WTC11 (cell line): ENCODE data around the gene OSBPL7. TPM values are rescaled to one million over a fixed set of nuclear protein-coding genes. Genes with fewer than 3 reads are reported as not detected.

Experiments used
- ATAC-seq: fragments of 200-7000 bp; cut with Tn5 transposase; 2 replicates; pipeline ENCODE4 v1.10.0; 2021; ENCODE audit warnings: mild to moderate bottlenecking, moderate library complexity
- CTCF ChIA-PET: fragments of 300-600 bp; sonication (Branson Sonifier 250); formaldehyde crosslinking; loops from one replicate; lab custom pipeline; 2021; ENCODE audit warnings: antibody characterized with exemption; lab: Charles Lee
- POLR2A ChIA-PET: fragments of 350-600 bp; sonication (Branson Sonifier 250); formaldehyde crosslinking; loops from one replicate; lab custom pipeline; 2021; ENCODE audit warnings: antibody characterized with exemption; lab: Charles Lee
- DNase-seq: peaks from one replicate; pipeline ENCODE4 v3.0.0; 2021; ENCODE audit warnings: low spot score
- H3K27ac Mint-ChIP-seq: 2 replicates; pipeline ENCODE4 v1.8.0; 2021; ENCODE audit warnings: mixed read lengths
- H3K27me3 Mint-ChIP-seq: 2 replicates; pipeline ENCODE4 v1.8.0; 2021; ENCODE audit warnings: low read depth, mild to moderate bottlenecking, moderate library complexity, mixed read lengths
- H3K36me3 Mint-ChIP-seq: 2 replicates; pipeline ENCODE4 v1.8.0; 2021; ENCODE audit warnings: mixed read lengths
- H3K4me1 Mint-ChIP-seq: 2 replicates; pipeline ENCODE4 v1.8.0; 2022; ENCODE audit warnings: mixed read lengths
- H3K4me3 Mint-ChIP-seq: 2 replicates; pipeline ENCODE4 v1.8.0; 2021; ENCODE audit warnings: mild to moderate bottlenecking, moderate library complexity, mixed read lengths
- H3K9me3 Mint-ChIP-seq: 2 replicates; pipeline ENCODE4 v1.8.0; 2021; ENCODE audit warnings: mixed read lengths
- ATF1 ChIP-seq: sonication (generic); formaldehyde crosslinking; IDR thresholded peaks from 2 replicates; pipeline ENCODE4 v1.8.1; 2023; ENCODE audit warnings: mild to moderate bottlenecking, moderate library complexity, missing genetic modification reagents
- CREM ChIP-seq: sonication (generic); formaldehyde crosslinking; IDR thresholded peaks from 2 replicates; pipeline ENCODE4 v1.8.1; 2022; ENCODE audit warnings: mild to moderate bottlenecking, missing genetic modification reagents, moderate library complexity
- E2F5 ChIP-seq: sonication (generic); formaldehyde crosslinking; IDR thresholded peaks from 2 replicates; pipeline ENCODE4 v1.8.1; 2022; ENCODE audit warnings: mild to moderate bottlenecking, moderate library complexity, missing genetic modification reagents
- FOXP1 ChIP-seq: sonication (generic); formaldehyde crosslinking; IDR thresholded peaks from 2 replicates; pipeline ENCODE4 v1.8.0; 2022; ENCODE audit warnings: missing genetic modification reagents, mild to moderate bottlenecking, moderate library complexity, borderline replicate concordance
- GRHL2 ChIP-seq: fragments of 250-450 bp; sonication (Bioruptor Pico); IDR thresholded peaks from 2 replicates; pipeline ENCODE4 v1.8.0; 2022; ENCODE audit warnings: mild to moderate bottlenecking, moderate library complexity; ENCODE audit not compliant: insufficient replicate concordance, severe bottlenecking
- JAZF1 ChIP-seq: fragments of 250-450 bp; sonication (Bioruptor Pico); IDR thresholded peaks from 2 replicates; pipeline ENCODE4 v1.9.0; 2021; ENCODE audit warnings: moderate library complexity, mild to moderate bottlenecking, inconsistent platforms
- KAT7 ChIP-seq: sonication (generic); formaldehyde crosslinking; IDR thresholded peaks from 2 replicates; pipeline ENCODE4 v1.8.1; 2023; ENCODE audit warnings: missing genetic modification reagents, mild to moderate bottlenecking, borderline replicate concordance
- NFATC4 ChIP-seq: fragments of 250-450 bp; sonication (Bioruptor Pico); IDR thresholded peaks from 2 replicates; pipeline ENCODE4 v1.9.0; 2021; ENCODE audit warnings: mild to moderate bottlenecking
- NR3C1 ChIP-seq: sonication (generic); formaldehyde crosslinking; conservative IDR thresholded peaks from 2 replicates; pipeline ENCODE4 v1.8.1; 2023; ENCODE audit warnings: low read depth, mild to moderate bottlenecking, missing genetic modification reagents
- OVOL2 ChIP-seq: fragments of 250-450 bp; sonication (Bioruptor Pico); IDR thresholded peaks from 2 replicates; pipeline ENCODE4 v1.9.0; 2021; ENCODE audit warnings: mild to moderate bottlenecking, borderline replicate concordance
- PRDM15 ChIP-seq: sonication (generic); formaldehyde crosslinking; IDR thresholded peaks from 2 replicates; pipeline ENCODE4 v1.8.0; 2022; ENCODE audit warnings: missing genetic modification reagents
- PRRX2 ChIP-seq: fragments of 250-450 bp; sonication (Bioruptor Pico); IDR thresholded peaks from 2 replicates; pipeline ENCODE4 v1.8.0; 2021; ENCODE audit warnings: mild to moderate bottlenecking
- RORB ChIP-seq: fragments of 250-450 bp; sonication (Bioruptor Pico); IDR thresholded peaks from 2 replicates; pipeline ENCODE4 v1.9.0; 2021; ENCODE audit warnings: mild to moderate bottlenecking
- SMAD3 ChIP-seq: sonication (generic); formaldehyde crosslinking; IDR thresholded peaks from 2 replicates; pipeline ENCODE4 v1.8.0; 2022; ENCODE audit warnings: missing genetic modification reagents, mild to moderate bottlenecking, borderline replicate concordance
- STAT6 ChIP-seq: sonication (generic); formaldehyde crosslinking; conservative IDR thresholded peaks from 2 replicates; pipeline ENCODE4 v1.8.1; 2023; ENCODE audit warnings: mild to moderate bottlenecking, low read depth, missing genetic modification reagents, moderate library complexity
- TP53 ChIP-seq: sonication (generic); formaldehyde crosslinking; IDR thresholded peaks from 2 replicates; pipeline ENCODE4 v1.8.1; 2023; ENCODE audit warnings: mild to moderate bottlenecking, missing genetic modification reagents
- ZNF232 ChIP-seq: sonication (generic); formaldehyde crosslinking; IDR thresholded peaks from 2 replicates; pipeline ENCODE4 v1.8.0; 2022; ENCODE audit warnings: mild to moderate bottlenecking, missing genetic modification reagents
- ZNF263 ChIP-seq: sonication (generic); formaldehyde crosslinking; IDR thresholded peaks from 2 replicates; pipeline ENCODE4 v1.8.1; 2022; ENCODE audit warnings: low read depth, mild to moderate bottlenecking, moderate library complexity, missing genetic modification reagents
- ZNF281 ChIP-seq: sonication (generic); formaldehyde crosslinking; IDR thresholded peaks from 2 replicates; pipeline ENCODE4 v1.8.0; 2023; ENCODE audit warnings: mild to moderate bottlenecking, missing genetic modification reagents
- total RNA-seq: library from RNA; stranded (reverse); gene quantifications from 3 replicates; pipeline ENCODE4 v1.2.3, GENCODE V29; 2021
- TF ChIP-seq, protein P1 (sequence below): sonication (generic); formaldehyde crosslinking; IDR thresholded peaks from 2 replicates; pipeline ENCODE4 v1.8.0; 2022; ENCODE audit warnings: mild to moderate bottlenecking, missing genetic modification reagents
- TF ChIP-seq, protein P2 (sequence below): sonication (generic); formaldehyde crosslinking; IDR thresholded peaks from 2 replicates; pipeline ENCODE4 v1.8.0; 2022; ENCODE audit warnings: mild to moderate bottlenecking, missing genetic modification reagents
- TF ChIP-seq, protein P3 (sequence below): sonication (generic); formaldehyde crosslinking; IDR thresholded peaks from 2 replicates; pipeline ENCODE4 v1.8.0; 2023; ENCODE audit warnings: missing genetic modification reagents

OSBPL7 gene
- total RNA-seq, 1 experiment from 2014 or later, result 13.5 TPM

- TF ChIP-seq PRDM15 (CRISPR knock-in tag) (no peak), E2F5 (CRISPR knock-in tag) (no peak), JAZF1 (CRISPR knock-in tag) (no peak), RORB (CRISPR knock-in tag) (no peak), STAT6 (CRISPR knock-in tag) (no peak)
- TF ChIP-seq, protein P1, sequence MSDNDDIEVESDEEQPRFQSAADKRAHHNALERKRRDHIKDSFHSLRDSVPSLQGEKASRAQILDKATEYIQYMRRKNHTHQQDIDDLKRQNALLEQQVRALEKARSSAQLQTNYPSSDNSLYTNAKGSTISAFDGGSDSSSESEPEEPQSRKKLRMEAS (CRISPR knock-in tag), result no peak
- TF ChIP-seq, protein P2, sequence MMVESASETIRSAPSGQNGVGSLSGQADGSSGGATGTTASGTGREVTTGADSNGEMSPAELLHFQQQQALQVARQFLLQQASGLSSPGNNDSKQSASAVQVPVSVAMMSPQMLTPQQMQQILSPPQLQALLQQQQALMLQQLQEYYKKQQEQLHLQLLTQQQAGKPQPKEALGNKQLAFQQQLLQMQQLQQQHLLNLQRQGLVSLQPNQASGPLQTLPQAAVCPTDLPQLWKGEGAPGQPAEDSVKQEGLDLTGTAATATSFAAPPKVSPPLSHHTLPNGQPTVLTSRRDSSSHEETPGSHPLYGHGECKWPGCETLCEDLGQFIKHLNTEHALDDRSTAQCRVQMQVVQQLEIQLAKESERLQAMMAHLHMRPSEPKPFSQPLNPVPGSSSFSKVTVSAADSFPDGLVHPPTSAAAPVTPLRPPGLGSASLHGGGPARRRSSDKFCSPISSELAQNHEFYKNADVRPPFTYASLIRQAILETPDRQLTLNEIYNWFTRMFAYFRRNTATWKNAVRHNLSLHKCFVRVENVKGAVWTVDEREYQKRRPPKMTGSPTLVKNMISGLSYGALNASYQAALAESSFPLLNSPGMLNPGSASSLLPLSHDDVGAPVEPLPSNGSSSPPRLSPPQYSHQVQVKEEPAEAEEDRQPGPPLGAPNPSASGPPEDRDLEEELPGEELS (CRISPR knock-in tag), result no peak
- TF ChIP-seq, all 79 proteins: peak for 0
These were observed 4.6 kb downstream of the OSBPL7 start (continued) for GRCh38 chr17:47816947-47817346.

DNA sequence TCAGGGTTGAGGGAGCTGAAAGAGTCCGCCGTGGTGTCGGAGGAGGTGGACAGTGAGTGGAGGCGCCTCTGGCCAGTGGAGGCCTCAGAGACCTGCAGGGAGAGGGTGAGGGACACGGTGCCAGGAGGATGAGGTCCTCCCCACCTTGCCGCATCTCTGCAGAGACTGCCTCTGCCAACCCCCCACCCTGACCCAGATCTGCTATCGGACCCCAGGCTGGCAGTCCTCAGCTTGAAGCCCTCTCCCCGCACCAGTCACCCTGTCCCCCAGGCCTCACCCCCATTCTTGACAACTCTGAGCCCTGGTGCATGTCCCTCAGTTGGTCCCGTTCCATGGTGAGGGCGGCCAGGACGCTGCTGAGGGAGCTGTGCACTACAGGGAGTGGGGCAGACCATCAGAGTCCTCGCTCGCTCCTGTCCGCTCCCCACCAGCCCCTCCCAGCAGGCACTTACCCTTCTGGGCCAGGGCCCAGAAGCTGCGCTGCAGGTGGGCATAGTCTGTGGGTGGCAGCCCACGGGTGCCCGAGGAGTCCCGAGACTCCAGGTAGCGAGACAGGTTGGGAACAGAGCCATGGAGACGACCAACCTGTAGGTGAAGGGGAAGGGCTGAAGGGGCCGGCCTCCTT, 5.4 kb downstream of the OSBPL7 start:
- H3K4me3 Mint-ChIP-seq, result no peak overlapping the region
- CTCF ChIA-PET, result no interaction called here
- DNase-seq (no peak), ATAC-seq (no peak)
- H3K27ac Mint-ChIP-seq, result no peak overlapping the region
- no peaks in the 10 kb centered on the region; the same call in 1 of the 2 replicates for H3K36me3 Mint-ChIP-seq
- H3K4me1 Mint-ChIP-seq, result peaks cover 5% of the 10 kb centered on the region
- no peaks in the 10 kb centered on the region for H3K9me3 Mint-ChIP-seq
- TF ChIP-seq SMAD3, result no peak
- no peak for TF ChIP-seq ZNF281
- no peak for TF ChIP-seq NFATC4 (CRISPR knock-in tag)
- TF ChIP-seq ZNF263 (CRISPR knock-in tag), result no peak
- no peak for TF ChIP-seq TP53 (CRISPR knock-in tag)
- TF ChIP-seq ATF1 (CRISPR knock-in tag), result no peak
- TF ChIP-seq GRHL2, result no peak
- TF ChIP-seq OVOL2 (CRISPR knock-in tag), result no peak
- no peak for TF ChIP-seq KAT7 (CRISPR knock-in tag)
- no peak for TF ChIP-seq CREM (CRISPR knock-in tag)
- TF ChIP-seq, protein P3, sequence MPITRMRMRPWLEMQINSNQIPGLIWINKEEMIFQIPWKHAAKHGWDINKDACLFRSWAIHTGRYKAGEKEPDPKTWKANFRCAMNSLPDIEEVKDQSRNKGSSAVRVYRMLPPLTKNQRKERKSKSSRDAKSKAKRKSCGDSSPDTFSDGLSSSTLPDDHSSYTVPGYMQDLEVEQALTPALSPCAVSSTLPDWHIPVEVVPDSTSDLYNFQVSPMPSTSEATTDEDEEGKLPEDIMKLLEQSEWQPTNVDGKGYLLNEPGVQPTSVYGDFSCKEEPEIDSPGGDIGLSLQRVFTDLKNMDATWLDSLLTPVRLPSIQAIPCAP (CRISPR knock-in tag), result no peak
- TF ChIP-seq ZNF232 (CRISPR knock-in tag), result no peak
- TF ChIP-seq FOXP1 (CRISPR knock-in tag), result no peak
- TF ChIP-seq NR3C1, result no peak
- TF ChIP-seq PRRX2 (CRISPR knock-in tag), result no peak
- TF ChIP-seq, all 79 proteins: peak for 0
- POLR2A ChIA-PET, result no interaction called here
- no peaks in the 10 kb centered on the region for H3K27me3 Mint-ChIP-seq
